CD4-positive, alpha-beta T cell treated with Interleukin-17A for 4 hours (primary cell): ENCODE results near the gene FASTKD3.

Experiments
- DNase-seq: peaks from one replicate; pipeline ENCODE4 v3.0.0-alpha.2; 2020; ENCODE audit warnings: mixed read lengths

FASTKD3 gene

GRCh38 chr5:7881091-7881490, 12.3 kb upstream of the FASTKD3 start:
- no peak for DNase-seq

GRCh38 chr5:7878381-7878873, 9.6 kb upstream of the FASTKD3 start:
- DNase-seq: no peak

- DNase-seq: no peak
Measured at GRCh38 chr5:7877851-7878250, 9.0 kb upstream of the FASTKD3 start.

GRCh38 chr5:7876867-7877266, 8.0 kb upstream of the FASTKD3 start:
- no peak for DNase-seq

- DNase-seq: no peak
Measured at GRCh38 chr5:7875151-7875550, 6.3 kb upstream of the FASTKD3 start.

- no peak for DNase-seq
Measured at GRCh38 chr5:7874639-7875038, 5.8 kb upstream of the FASTKD3 start.

- DNase-seq: peak; percentile 54
Measured at GRCh38 chr5:7873216-7873615, 4.4 kb upstream of the FASTKD3 start.

GRCh38 chr5:7872517-7873130, 3.8 kb upstream of the FASTKD3 start:
- no peak for DNase-seq

GRCh38 chr5:7871653-7872052, 2.8 kb upstream of the FASTKD3 start:
- no peak for DNase-seq

GRCh38 chr5:7869474-7870136, 774 bp upstream of the FASTKD3 start:
- peak; percentile 37 for DNase-seq

- no peak for DNase-seq
Measured at GRCh38 chr5:7868427-7868772, 431 bp downstream of the FASTKD3 start.

GRCh38 chr5:7867260-7867659, 1.6 kb downstream of the FASTKD3 start:
- no peak for DNase-seq

GRCh38 chr5:7866196-7866595, 2.6 kb downstream of the FASTKD3 start:
- DNase-seq: no peak

- DNase-seq: no peak
Measured at GRCh38 chr5:7857926-7858632, 10.8 kb downstream of the FASTKD3 start.

- DNase-seq: no peak
Measured at GRCh38 chr5:7857361-7857760, 11.5 kb downstream of the FASTKD3 start.

GRCh38 chr5:7856855-7857254, 12.0 kb downstream of the FASTKD3 start:
- DNase-seq: peak; percentile 41

GRCh38 chr5:7855611-7856010, 13.2 kb downstream of the FASTKD3 start:
- no peak for DNase-seq

GRCh38 chr5:7852988-7853387, 15.8 kb downstream of the FASTKD3 start:
- no peak for DNase-seq

GRCh38 chr5:7852542-7852941, 16.3 kb downstream of the FASTKD3 start:
- no peak for DNase-seq

GRCh38 chr5:7851617-7852289, 17.1 kb downstream of the FASTKD3 start:
- DNase-seq: no peak

- no peak for DNase-seq
Measured at GRCh38 chr5:7851240-7851592, 17.6 kb downstream of the FASTKD3 start.

- peak; percentile 76 for DNase-seq
Measured at GRCh38 chr5:7850395-7851239, 18.2 kb downstream of the FASTKD3 start, which contains the start of gene CFAP90. Gene CFAP90 (minus strand): TSS chr5:7851133. CDS start chr5:7851021, 112 bp downstream.
